Endothelial cell of umbilical vein (primary cell): ENCODE measurements around the gene PRKAR2B. TPM values are rescaled to one million over a fixed set of nuclear protein-coding genes. Genes with fewer than 3 reads are reported as not detected.

ENCODE experiments used
- BruUV-seq: library from RNA; stranded (reverse); fragments of 400-500 nt; replicated peaks from 2 replicates; lab custom pipeline; 2021; lab: Mats Ljungman, UMichigan
- CTCF ChIA-PET: fragments of 300-600, 350-600 bp; sonication (Branson Sonifier 250); formaldehyde crosslinking; loops from one replicate; lab custom pipeline; 2021; ENCODE audit warnings: antibody characterized with exemption, inconsistent platforms; lab: Charles Lee
- POLR2A ChIA-PET: fragments of 300-600, 350-600 bp; sonication (Branson Sonifier 250); formaldehyde crosslinking; loops from one replicate; lab custom pipeline; 2021; ENCODE audit warnings: antibody characterized with exemption, inconsistent platforms; lab: Charles Lee
- DNase-seq: peaks from one replicate; pipeline ENCODE4 v3.0.0-alpha.2; 2011; ENCODE audit warnings: low read depth, low spot score
- FAIRE-seq: peaks from 2 replicates; lab custom pipeline; 2011; peaks lifted over from hg19 to GRCh38; lab: Jason Lieb, UNC
- H2AFZ ChIP-seq: 2 replicates; pipeline ENCODE4 v1.6.0; 2012; ENCODE audit warnings: low read depth, low read length, control low read depth, inconsistent platforms
- H3K27ac ChIP-seq: 2 replicates; pipeline ENCODE4 v1.5.1; 2011; ENCODE audit warnings: low read depth, mild to moderate bottlenecking, control low read depth, low read length, moderate library complexity; ENCODE audit not compliant: insufficient read depth
- H3K27me3 ChIP-seq, 2 experiments: 2 replicates each; pipeline versions ENCODE4 v1.6.0 to v1.6.1; 2011; ENCODE audit warnings: low read length in 2 of 2, mixed read lengths in 1 of 2; ENCODE audit not compliant: control insufficient read depth in 2 of 2, insufficient read depth in 2 of 2
- H3K36me3 ChIP-seq, 2 experiments: 2 replicates in 1 of 2; 3 replicates in 1 of 2; pipeline ENCODE4 v1.5.1; 2011; ENCODE audit warnings: low read length in 2 of 2, mild to moderate bottlenecking in 1 of 2, moderate library complexity in 1 of 2; ENCODE audit not compliant: control insufficient read depth in 2 of 2, insufficient read depth in 2 of 2; ENCODE audit errors: extremely low read depth in 1 of 2
- H3K4me1 ChIP-seq: 3 replicates; pipeline ENCODE4 v1.5.1; 2011; ENCODE audit warnings: mild to moderate bottlenecking, low read length; ENCODE audit not compliant: control insufficient read depth, insufficient read depth; ENCODE audit errors: extremely low read depth
- H3K4me2 ChIP-seq: 2 replicates; pipeline ENCODE4 v1.6.1; 2011; ENCODE audit warnings: low read length, control low read depth, mixed read lengths; ENCODE audit not compliant: insufficient read depth
- H3K4me3 ChIP-seq, 3 experiments: fragments of 200-600 bp in 1 of 3; sonication (generic), shearing (Covaris generic) in 1 of 3; replicated peaks in 1 of 3; 2 replicates each; pipeline ENCODE4 v1.5.1; 2011 to 2016; ENCODE audit warnings: control low read depth in 3 of 3, low read length in 3 of 3, mild to moderate bottlenecking in 2 of 3, inconsistent platforms in 1 of 3, low read depth in 1 of 3, moderate library complexity in 1 of 3; ENCODE audit not compliant: insufficient read depth in 1 of 3
- H3K79me2 ChIP-seq: 2 replicates; pipeline ENCODE4 v1.6.0; 2012; ENCODE audit warnings: low read length, inconsistent platforms; ENCODE audit not compliant: control insufficient read depth, insufficient read depth
- H3K9ac ChIP-seq: replicated peaks from 2 replicates; pipeline ENCODE3; 2011; ENCODE audit warnings: low read length, control low read depth; ENCODE audit not compliant: insufficient read depth; ENCODE audit errors: extremely low read depth
- H3K9me1 ChIP-seq: replicated peaks from 3 replicates; pipeline ENCODE4 v1.6.0; 2011; ENCODE audit warnings: mild to moderate bottlenecking, low read length; ENCODE audit not compliant: control insufficient read depth, insufficient read depth; ENCODE audit errors: extremely low read depth
- H3K9me3 ChIP-seq: replicated peaks from 2 replicates; pipeline ENCODE4 v1.5.1; 2012; ENCODE audit warnings: low read length, inconsistent platforms; ENCODE audit not compliant: control insufficient read depth, insufficient read depth
- H4K20me1 ChIP-seq: replicated peaks from 2 replicates; pipeline ENCODE3; 2011; ENCODE audit warnings: mild to moderate bottlenecking, low read length; ENCODE audit not compliant: control insufficient read depth, insufficient read depth; ENCODE audit errors: extremely low read depth
- CTCF ChIP-seq, 2 donors: IDR thresholded peaks; 1 replicate in 1 of 2; 2 replicates in 1 of 2; pipeline ENCODE4 v1.5.1; 2011; ENCODE audit warnings: low read length in 2 of 2, mild to moderate bottlenecking in 2 of 2, moderate library complexity in 2 of 2, control low read depth in 1 of 2, inconsistent platforms in 1 of 2, low read depth in 1 of 2; ENCODE audit not compliant: insufficient read depth in 1 of 2; ENCODE audit errors: extremely low read depth in 1 of 2
- EZH2 ChIP-seq: IDR thresholded peaks from 2 replicates; pipeline ENCODE4 v1.6.1; 2012; ENCODE audit warnings: borderline replicate concordance, low read depth, mild to moderate bottlenecking, moderate library complexity, low read length, inconsistent platforms; ENCODE audit not compliant: severe bottlenecking
- FOS ChIP-seq: IDR thresholded peaks from 2 replicates; pipeline ENCODE4 v1.6.1; 2011; ENCODE audit warnings: mild to moderate bottlenecking, low read length, moderate library complexity, borderline replicate concordance; ENCODE audit not compliant: insufficient read depth
- GATA2 ChIP-seq: IDR thresholded peaks from 2 replicates; pipeline ENCODE4 v1.7.0; 2011; ENCODE audit warnings: low read depth, mild to moderate bottlenecking, moderate library complexity, mixed read lengths, low read length; ENCODE audit not compliant: insufficient read length, insufficient read depth
- JUN ChIP-seq: IDR thresholded peaks from 2 replicates; pipeline ENCODE4 v1.6.1; 2011; ENCODE audit warnings: borderline replicate concordance, low read depth; ENCODE audit not compliant: insufficient read length, insufficient read depth
- MAX ChIP-seq: IDR thresholded peaks from 2 replicates; pipeline ENCODE4 v1.6.1; 2011; ENCODE audit not compliant: insufficient read depth, insufficient read length
- MYC ChIP-seq: IDR thresholded peaks from one replicate; pipeline ENCODE4 v1.6.1; 2011; ENCODE audit warnings: mild to moderate bottlenecking, low read depth, low read length
- POLR2A ChIP-seq: IDR thresholded peaks from 2 replicates; pipeline ENCODE4 v1.6.1; 2012; ENCODE audit warnings: low read depth, mild to moderate bottlenecking, control low read depth, low read length
- POLR2AphosphoS5 ChIP-seq: IDR thresholded peaks from 2 replicates; pipeline ENCODE4 v1.6.1; 2012; ENCODE audit warnings: low read depth, mild to moderate bottlenecking, control low read depth, low read length, moderate library complexity; ENCODE audit not compliant: insufficient read depth
- dilution Hi-C: fragments of 300-500 bp; cut with MboI; formaldehyde crosslinking; loops from one replicate; pipeline ENCODE4 v1.15.0; 2019; ENCODE audit warnings: low sequenced_read_pairs; ENCODE audit not compliant: extremely low pct_ligation_motif_present
- intact Hi-C: fragments of 100-400 bp; cut with micrococcal nuclease; formaldehyde crosslinking; loops from one replicate; pipeline ENCODE4 v1.10.0; 2022
- polyA plus RNA-seq, 4 experiments: library from polyadenylated mRNA; depleted of rRNA in 3 of 4; stranded (reverse) in 3 of 4; unstranded in 1 of 4; fragments of >200 nt; gene quantifications; 2 replicates each; pipeline versions ENCODE4 v1.2.1 to v1.2.3, GENCODE V29; 2011 to 2012; ENCODE audit warnings: missing spikeins in 1 of 4
- total RNA-seq: library from RNA; stranded (reverse); gene quantifications from 2 replicates; pipeline ENCODE4 v1.2.3, GENCODE V29; 2021

Gene PRKAR2B
- total and polyA plus RNA-seq, 2 donors (not counting 3 experiments of a cell fraction or from before 2014, with no cell fraction given): 10.7 to 39.8 TPM

GRCh38 chr7:107007892-107008287 lies 36.6 kb upstream of the PRKAR2B start:
- Histone ChIP-seq H3K9me3 (no peaks in the 10 kb centered on the region), H3K4me1 (no peaks in the 10 kb centered on the region), H2AFZ (no peak overlapping the region), H4K20me1 (no peaks in the 10 kb centered on the region), H3K79me2 (no peaks in the 10 kb centered on the region), H3K36me3 (no peaks in the 10 kb centered on the region), H3K4me2 (no peak overlapping the region), H3K27ac (no peak overlapping the region), H3K9me1 (no peaks in the 10 kb centered on the region), H3K27me3 (peaks cover 0 to 2% of the 10 kb centered on the region in 2 experiments), H3K4me3 (no peak overlapping the region), H3K9ac (no peak overlapping the region)
- ChIA-PET POLR2A (no interaction called here), CTCF (interaction anchor here (1.0 to 1.6 kb wide), 4 partner anchors 12 to 142 kb away, joined by 3 to 7 read pairs (median 3); no protein-coding TSS in a partner anchor)
- no peak for FAIRE-seq
- TF ChIP-seq POLR2AphosphoS5 (no peak), MYC (no peak), POLR2A (no peak), EZH2 (no peak), JUN (no peak), CTCF (IDR thresholded peaks at IDR 0.05; ENCODE audit: extremely low read depth in 1 of 2, insufficient read depth in 1 of 2, low read depth in 1 of 2, low read length in 2 of 2) (no peak), FOS (no peak), GATA2 (no peak), MAX (no peak)
- intact Hi-C loops (no loop called here), dilution Hi-C loops (no loop called here)
- BruUV-seq: no TSS peak
- no peak for DNase-seq
